AG04450 (cell line): ENCODE results near the gene CRIM1. TPM values are rescaled to one million over a fixed set of nuclear protein-coding genes. Genes with fewer than 3 reads are reported as not detected.
A peak's percentile ranks its signal among the peaks of the same experiment; 100 is the strongest.

Experiments
- CTCF ChIA-PET: fragments of 300-600, 350-600 bp; formaldehyde crosslinking; extraction: SDS; loops from one replicate; lab custom pipeline; 2022; ENCODE audit warnings: antibody characterized with exemption, inconsistent platforms; lab: Charles Lee
- POLR2A ChIA-PET: fragments of 350-600 bp; formaldehyde crosslinking; extraction: SDS; loops from one replicate; lab custom pipeline; 2021; ENCODE audit warnings: antibody characterized with exemption, inconsistent platforms; lab: Yijun Ruan, JAX
- DNase-seq: peaks from one replicate; pipeline ENCODE4 v3.0.0-alpha.2; 2011; ENCODE audit warnings: low read depth, low spot score
- H3K27ac ChIP-seq: one replicate; pipeline ENCODE4 v1.5.1; 2012; ENCODE audit warnings: low read depth, low read length, control low read depth
- H3K27me3 ChIP-seq: one replicate; pipeline ENCODE4 v1.6.0; 2012; ENCODE audit warnings: low read length; ENCODE audit not compliant: control insufficient read depth, insufficient read depth
- H3K4me3 ChIP-seq: 2 replicates; pipeline ENCODE4 v1.5.1; 2011; ENCODE audit warnings: mild to moderate bottlenecking, low read depth, low read length, control low read depth
- H3K9me3 ChIP-seq: 2 replicates; pipeline ENCODE4 v1.5.1; 2012; ENCODE audit warnings: low read length; ENCODE audit not compliant: control insufficient read depth, insufficient read depth
- polyA plus RNA-seq: library from polyadenylated mRNA; depleted of rRNA; stranded (reverse); fragments of >200 nt; gene quantifications from 2 replicates; pipeline ENCODE4 v1.2.3, GENCODE V29; 2011
- TF ChIP-seq, protein P1 (sequence below): IDR thresholded peaks from 2 replicates; pipeline ENCODE4 v1.5.1; 2011; ENCODE audit warnings: low read depth, low read length, control low read depth, inconsistent platforms

The CRIM1 gene
- polyA plus RNA-seq, 1 experiment = 142 TPM

DNA sequence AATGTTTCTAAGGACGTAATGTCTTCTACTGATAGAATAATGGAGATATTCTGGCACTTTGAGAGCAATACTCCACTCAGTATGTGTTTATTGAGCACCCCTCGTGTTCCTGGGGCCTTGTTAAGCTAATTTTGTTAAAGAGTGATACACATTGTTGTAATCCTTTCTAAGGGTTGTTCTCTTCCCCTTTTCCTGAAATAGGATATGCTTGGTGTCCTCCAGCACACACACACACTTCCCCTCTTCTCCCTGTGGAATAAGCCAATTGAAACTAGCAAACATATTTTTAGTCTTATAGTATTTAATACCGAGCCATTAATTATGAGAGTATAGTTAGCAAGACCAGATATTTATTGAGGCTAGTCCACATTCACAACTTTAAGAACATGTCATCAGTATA is 114.1 kb downstream of the CRIM1 start:
- CTCF ChIA-PET = interaction anchor here (1.5 kb wide), 1 partner anchor 10 kb away, joined by 3 read pairs; no protein-coding TSS in a partner anchor
- Histone ChIP-seq H3K27ac (no peak overlapping the region), H3K27me3 (no peaks in the 10 kb centered on the region), H3K9me3 (peaks cover 6% of the 10 kb centered on the region; the same call in 1 of the 2 replicates), H3K4me3 (no peak overlapping the region)
- no peak for DNase-seq
- TF ChIP-seq, protein P1, sequence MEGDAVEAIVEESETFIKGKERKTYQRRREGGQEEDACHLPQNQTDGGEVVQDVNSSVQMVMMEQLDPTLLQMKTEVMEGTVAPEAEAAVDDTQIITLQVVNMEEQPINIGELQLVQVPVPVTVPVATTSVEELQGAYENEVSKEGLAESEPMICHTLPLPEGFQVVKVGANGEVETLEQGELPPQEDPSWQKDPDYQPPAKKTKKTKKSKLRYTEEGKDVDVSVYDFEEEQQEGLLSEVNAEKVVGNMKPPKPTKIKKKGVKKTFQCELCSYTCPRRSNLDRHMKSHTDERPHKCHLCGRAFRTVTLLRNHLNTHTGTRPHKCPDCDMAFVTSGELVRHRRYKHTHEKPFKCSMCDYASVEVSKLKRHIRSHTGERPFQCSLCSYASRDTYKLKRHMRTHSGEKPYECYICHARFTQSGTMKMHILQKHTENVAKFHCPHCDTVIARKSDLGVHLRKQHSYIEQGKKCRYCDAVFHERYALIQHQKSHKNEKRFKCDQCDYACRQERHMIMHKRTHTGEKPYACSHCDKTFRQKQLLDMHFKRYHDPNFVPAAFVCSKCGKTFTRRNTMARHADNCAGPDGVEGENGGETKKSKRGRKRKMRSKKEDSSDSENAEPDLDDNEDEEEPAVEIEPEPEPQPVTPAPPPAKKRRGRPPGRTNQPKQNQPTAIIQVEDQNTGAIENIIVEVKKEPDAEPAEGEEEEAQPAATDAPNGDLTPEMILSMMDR = no peak
- POLR2A ChIA-PET = no interaction called here

DNA sequence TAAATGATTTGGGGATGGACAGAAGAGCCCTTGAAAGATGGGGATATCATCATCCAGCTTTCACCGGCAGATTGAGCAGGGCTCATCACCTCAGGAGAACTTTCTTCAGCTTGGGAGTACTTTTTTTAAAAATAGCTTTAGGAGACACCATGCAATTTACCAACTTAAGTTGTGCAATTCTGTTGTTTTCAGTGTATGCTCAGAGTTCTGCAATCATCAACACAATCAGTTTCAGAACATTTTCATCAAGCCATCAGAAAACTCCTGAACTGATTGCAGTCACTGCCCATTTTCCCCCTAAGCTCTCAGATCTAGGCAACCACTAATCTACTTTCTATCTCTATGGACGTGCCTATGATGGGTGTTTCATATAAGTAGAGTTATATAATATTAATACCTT is 117.7 kb downstream of the CRIM1 start:
- Histone ChIP-seq H3K4me3 (no peak overlapping the region), H3K27me3 (no peaks in the 10 kb centered on the region), H3K27ac (no peak overlapping the region), H3K9me3 (peaks cover 13% of the 10 kb centered on the region; the same call in 1 of the 2 replicates)
- CTCF ChIA-PET = no interaction called here
- TF ChIP-seq, protein P1 = no peak
- no peak for DNase-seq
- POLR2A ChIA-PET = no interaction called here

DNA sequence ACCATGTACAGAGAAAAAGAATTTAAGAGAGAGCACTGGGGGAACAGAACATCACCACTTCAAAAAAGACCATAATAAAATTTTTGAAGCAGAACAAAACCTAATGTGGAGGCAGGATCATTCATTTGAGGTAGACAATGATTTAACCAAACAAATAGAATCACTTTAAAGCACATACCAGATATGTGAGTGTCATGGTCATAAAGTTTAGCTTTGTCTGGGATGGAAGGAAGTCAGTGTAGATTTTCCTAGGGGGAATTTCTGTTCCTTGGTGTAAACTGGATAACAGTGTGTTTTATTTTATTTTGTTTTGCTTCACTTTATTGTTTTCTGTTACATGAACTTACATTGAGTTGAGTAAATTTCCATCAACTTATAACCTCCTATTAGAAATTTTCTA is 120.8 kb downstream of the CRIM1 start:
- H3K4me3 ChIP-seq = no peak overlapping the region
- peaks cover 13% of the 10 kb centered on the region for H3K9me3 ChIP-seq
- H3K27me3 ChIP-seq = no peaks in the 10 kb centered on the region
- TF ChIP-seq, protein P1 = no peak
- ChIA-PET POLR2A (no interaction called here), CTCF (no interaction called here)
- no peak for DNase-seq
- no peak overlapping the region for H3K27ac ChIP-seq

GRCh38 chr2:36477315-36477714 is 121.7 kb downstream of the CRIM1 start:
- Histone ChIP-seq H3K27me3 (no peaks in the 10 kb centered on the region), H3K4me3 (no peak overlapping the region), H3K9me3 (peaks cover 13% of the 10 kb centered on the region), H3K27ac (peak overlapping the region; percentile 35)
- ChIA-PET CTCF (no interaction called here), POLR2A (no interaction called here)
- TF ChIP-seq, protein P1 = no peak
- no peak for DNase-seq

DNA sequence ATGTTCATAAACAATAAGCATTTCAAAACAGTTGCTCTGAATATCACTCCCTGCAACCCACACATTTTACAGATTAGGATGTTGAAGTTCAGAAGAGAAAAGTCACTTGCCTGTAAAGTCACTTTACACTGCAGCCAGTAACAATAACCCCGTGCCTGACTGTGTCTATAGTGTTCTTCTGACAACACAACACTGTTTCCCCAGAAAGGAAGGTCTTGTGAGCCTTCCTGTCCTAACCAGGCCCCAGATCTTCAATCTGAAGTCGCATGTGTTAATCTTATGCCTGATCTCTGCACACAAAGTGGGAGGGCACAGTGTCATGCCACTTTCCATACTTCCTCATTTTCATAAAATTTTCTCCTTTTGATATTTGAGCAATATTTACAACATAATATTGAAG is 122.2 kb downstream of the CRIM1 start:
- CTCF ChIA-PET = no interaction called here

More for the DNA sequence above, 122.2 kb downstream of the CRIM1 start:
- Histone ChIP-seq H3K9me3 (peaks cover 13% of the 10 kb centered on the region), H3K27ac (peak overlapping the region; percentile 69), H3K4me3 (no peak overlapping the region), H3K27me3 (no peaks in the 10 kb centered on the region)
- TF ChIP-seq, protein P1 = no peak
- no peak for DNase-seq
- POLR2A ChIA-PET = no interaction called here
